ENCODE data around the gene WDFY1.

GRCh38 chr2:223901311-223901710 lies 43.8 kb downstream of the WDFY1 start:
- TF ChIP-seq CTCF (IDR thresholded peaks at IDR 0.05; ENCODE audit: low read depth, low read length) (no peak), POLR2A (IDR thresholded peaks at IDR 0.05; ENCODE audit: extremely low read depth, insufficient read length) (no peak), MYC (IDR thresholded peaks at IDR 0.05; ENCODE audit: low read depth, low read length) (no peak)

Data from NB4 (cell line).